Activated naive CD4-positive, alpha-beta T cell (primary cell): ENCODE measurements around the gene EHF.
A peak's percentile ranks its signal among the peaks of the same experiment; 100 is the strongest.

Experiments used
- DNase-seq, 4 experiments: peaks; one replicate each; lab custom pipeline; 2025; lab: John Stamatoyannopoulos, UW

EHF gene

DNA sequence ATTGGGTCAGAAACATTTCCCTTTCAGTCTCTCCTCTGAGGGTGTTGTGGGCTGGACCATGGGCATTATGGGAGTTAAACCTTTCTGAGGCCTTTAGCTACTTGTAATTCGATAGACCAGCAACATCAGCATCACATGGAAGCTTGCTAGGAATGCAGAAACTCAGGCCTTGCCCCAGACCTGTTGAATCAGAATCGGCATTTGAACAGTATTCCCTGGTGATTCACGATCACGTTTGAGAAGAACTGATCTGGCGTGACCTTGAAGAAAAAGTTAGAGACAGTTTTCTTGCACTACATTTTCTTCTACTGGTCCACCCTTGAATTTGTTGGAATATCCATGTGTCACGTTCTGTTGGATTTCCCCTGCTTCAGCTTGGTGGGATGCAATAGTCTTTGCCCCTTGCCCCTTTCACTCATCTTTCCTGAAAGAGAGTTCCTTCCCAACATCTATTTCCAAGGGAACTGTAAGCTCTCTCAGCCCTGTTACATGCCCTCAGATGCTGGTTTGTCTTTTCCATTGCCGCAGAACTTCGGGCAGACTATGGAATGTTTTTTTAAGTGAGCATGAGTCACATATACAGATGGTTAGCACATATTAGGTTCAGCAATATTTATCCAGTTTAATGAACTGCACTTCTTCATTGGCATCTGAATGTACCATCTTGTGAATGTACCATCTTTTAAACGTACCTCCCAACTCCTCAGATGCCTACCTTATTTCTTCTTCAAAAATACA, 23.9 kb downstream of the EHF start:
- DNase-seq: no peak

DNA sequence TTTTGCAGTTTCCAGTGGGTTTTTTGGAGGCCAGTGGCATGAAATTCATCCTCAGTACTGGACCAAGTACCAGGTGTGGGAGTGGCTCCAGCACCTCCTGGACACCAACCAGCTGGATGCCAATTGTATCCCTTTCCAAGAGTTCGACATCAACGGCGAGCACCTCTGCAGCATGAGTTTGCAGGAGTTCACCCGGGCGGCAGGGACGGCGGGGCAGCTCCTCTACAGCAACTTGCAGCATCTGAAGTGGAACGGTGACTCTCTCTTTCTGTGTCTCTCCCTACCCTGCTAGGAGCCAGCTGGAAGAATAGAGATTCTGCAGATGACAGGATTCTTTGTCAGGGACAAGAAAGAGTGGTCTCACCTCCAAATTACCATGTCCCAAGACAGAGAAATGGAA, 25.5 kb downstream of the EHF start:
- no peak for DNase-seq

DNA sequence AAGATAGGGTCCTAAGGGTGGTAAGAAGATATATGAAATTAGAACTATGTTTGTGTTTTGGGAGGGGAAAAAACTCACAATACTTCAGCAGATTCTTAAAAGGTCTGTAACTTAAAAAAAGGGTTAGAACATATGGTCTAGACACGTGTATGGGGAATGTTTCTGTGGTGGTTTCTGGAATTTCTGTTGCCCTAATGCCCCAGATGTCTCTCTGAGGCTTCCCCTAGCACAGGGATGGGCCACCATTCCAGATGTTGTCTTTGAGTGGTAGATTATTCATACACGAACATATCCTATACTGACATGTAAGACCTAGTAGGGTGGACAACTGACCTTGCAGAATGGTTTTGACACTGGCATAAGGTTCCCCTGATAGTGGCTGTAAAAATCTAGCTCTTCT, 26.2 kb downstream of the EHF start:
- DNase-seq: no peak

DNA sequence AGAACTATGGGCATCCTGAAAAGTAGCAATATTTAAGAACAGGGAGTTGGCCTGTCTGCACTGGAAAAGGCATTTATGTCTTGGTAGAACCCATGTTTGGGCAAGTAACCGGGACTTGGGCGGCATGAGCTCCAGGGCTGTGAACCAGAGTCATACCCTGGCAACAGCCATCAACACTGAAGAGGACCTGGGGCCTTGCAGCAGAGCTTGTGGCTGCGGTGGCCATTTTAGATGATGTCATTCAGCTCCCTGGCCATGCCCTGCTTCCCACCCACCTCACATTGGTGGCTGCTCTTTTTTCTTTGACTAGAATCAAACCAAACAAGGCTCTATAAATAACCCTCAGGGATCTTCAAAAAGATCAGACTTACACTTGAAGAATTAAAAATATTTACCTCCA, 26.6 kb downstream of the EHF start:
- DNase-seq: no peak

DNA sequence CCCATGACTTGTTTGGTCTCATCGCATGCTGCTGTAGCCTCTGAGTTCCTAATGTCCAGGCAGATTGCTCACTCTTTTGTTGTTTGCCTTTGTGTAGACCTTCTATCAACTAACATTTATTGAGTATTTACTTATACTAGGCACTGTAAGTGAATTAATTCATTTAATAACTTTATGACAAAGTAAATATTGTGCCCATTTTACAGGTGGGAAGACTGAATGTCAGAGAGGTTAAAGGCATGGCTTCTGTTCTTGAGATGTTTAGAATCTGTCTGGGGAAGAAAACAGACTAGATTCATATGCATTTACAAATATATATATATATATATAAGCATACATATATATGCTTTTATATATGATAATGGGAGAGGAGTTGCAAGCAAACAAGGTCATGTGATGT, 27.1 kb downstream of the EHF start:
- no peak for DNase-seq

DNA sequence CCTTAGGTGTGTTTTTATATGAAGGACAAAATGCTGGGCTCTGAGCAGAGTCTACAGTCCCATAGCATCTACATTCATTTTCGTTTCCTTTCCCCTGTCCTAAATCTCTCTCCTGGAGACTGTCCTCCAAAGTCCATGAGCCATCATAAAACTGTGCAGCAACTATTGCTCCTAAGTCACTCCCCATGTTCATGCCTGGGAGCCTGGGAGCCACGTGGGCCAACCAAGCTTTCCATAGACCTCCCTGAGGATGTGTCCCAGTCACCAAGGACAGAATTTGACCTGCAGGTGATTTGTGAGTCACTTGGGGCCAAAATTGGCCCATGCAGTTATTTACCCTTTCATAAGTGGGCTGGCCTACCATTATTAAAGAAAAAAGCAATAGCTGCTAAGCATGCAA, 28.7 kb downstream of the EHF start:
- no peak for DNase-seq

DNA sequence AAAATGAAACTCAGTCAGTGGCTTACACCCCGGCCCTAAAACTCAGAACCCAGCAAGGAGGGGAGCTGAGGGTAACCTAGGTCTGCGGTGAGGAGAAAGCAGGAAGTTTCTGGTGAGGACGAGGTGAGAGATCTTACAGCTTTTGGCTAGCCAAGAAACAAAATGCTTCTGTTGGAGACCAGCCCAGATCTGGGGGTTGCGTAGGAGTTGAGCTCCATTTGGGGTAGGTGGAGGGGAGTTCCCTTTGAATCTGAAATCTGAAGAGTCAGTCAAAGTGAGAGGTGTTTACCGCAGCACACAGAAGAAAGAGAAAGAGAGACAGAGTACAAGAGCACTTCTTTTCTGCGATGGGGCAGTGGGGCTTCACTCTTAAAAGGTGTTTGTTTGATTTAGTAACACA, 29.6 kb downstream of the EHF start:
- peak; percentile 10 to 30 (median 18) for DNase-seq

DNA sequence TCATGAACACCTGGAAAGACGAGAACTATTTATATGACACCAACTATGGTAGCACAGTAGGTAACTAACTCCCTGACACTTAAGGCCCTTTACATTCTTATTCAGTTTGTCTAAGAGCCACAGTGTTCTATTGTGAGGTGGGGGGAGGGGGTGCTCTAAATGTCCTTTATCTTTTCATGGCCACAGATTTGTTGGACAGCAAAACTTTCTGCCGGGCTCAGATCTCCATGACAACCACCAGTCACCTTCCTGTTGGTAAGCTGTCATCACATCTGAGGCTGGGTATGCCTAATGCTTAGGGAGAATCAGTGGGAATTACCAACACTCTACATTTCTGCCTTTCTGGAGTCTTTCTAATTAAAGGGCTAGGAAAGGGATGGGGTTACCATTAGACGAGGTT, 30.7 kb downstream of the EHF start:
- no peak for DNase-seq

DNA sequence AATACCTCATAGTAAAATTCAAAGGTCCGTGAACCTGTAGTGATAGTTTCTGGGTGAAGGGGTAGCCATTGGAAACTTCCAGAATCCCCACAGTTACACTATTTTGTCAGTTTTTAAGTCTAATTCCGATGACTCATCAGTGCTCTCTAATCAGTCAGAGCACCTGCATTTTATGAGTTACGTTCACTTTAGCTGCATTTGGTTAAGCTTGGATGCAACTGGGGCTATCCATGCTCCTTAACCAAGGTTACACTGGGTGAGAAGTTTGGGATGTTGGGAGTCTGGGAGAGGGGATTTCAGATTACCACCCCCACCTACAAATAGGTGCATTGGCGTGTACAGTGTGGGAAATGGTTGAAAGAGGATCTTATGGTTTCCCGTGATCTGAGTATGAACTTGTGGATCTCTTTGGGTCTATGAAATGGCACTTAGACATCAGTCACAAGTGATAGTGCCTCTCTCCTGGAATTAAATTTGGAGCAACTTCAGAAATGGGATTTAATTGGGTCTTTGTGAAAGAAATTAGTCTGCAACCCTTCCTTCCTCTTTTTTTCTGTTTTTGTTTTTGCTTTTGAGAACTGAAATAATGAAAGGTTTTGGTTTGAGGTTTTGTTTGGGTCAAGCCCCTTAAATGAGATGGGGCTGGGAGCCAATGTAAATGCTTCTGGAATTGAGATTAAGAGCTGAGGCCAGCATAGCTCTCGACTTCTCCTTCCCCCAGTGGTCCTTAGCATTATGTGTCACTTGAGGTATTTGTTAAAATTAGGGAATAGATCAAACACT, 31.5 kb downstream of the EHF start:
- no peak for DNase-seq

DNA sequence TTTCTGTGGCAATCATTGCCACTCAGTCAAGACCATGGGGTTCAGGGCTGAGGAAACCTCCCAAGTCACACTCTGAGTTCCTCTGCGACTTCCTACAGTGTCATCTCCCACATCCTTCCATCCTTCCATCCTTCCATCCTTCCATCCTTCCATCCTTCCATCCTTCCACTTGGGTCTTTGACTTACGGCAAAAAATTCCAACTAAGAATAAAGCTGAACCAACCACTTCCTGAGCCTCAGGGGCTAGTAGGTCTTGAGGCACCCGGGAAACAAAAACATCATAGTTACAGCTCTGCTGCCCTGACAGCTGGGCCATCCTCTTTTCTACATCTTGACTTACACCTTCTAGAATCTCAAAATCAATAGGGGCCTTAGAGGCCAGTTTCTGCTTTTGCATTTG, 32.1 kb downstream of the EHF start:
- DNase-seq: no peak

DNA sequence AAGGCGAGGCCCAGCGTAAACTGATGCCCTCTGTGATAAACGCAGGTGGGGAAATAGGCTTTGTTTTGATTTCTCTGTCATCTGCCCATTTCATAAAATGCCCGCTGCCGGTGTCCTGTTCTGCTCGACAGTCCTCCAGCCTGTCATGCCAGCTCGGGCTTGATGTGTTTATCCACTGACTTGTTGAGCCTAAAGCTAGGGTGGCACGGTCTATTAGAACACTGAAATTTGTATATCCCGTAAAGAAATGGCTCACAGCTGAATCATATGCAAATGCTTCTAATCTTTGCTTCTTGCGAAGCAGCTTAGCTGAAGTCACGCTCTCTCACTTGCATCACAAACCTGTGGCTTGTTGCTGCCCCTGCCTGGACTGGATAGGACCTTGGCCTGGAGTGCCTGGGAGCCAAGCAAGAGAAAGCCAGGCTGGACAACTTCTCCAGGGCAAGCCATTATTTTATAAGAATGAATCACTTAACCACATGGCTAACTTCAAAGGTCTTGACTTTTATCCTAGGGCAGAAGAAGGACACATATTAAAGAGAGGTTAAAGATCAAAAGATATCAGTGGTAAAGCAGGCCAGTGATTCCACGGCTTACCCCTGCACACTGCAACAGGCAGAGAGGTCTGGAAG, 33.1 kb downstream of the EHF start:
- DNase-seq: no peak

DNA sequence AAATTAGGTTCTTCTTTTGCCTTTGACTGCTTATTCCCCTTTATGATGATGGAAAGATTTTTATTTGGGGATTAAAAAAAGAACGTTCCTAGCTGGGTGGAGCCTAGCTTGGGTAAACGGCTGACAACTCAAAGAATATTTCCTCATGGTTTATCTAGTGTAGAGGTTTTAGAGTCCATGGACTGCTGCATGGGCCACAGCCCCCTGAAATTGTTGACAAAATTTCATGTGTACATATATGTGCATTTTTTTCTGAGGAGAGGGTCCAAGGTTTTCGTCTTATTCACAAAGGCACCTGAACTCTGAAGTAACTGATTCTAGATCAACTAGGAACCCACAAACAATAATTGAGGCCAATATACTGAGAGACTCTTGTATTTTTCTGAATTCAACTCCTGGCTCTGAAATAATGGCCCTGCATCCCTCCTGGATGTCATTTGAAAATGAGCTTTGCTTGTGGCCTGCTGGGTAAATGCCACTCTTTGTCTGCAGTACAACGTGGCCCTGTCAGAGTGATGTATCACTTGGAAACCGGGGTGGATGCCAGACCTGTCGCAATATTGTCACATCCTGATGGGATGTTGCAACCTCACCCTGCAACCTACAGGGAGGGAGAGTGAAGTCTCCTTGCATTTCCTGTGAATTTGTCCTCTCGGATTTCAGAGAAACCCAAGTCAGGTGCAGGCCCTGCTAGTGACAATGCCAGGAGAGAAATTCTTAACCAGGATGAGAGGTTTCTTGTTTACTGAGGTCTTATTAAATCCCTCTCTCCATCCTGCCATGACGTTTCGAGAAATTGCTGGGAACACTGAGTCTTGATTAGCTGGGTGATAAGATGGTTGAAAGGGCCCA, 33.8 kb downstream of the EHF start:
- no peak for DNase-seq

DNA sequence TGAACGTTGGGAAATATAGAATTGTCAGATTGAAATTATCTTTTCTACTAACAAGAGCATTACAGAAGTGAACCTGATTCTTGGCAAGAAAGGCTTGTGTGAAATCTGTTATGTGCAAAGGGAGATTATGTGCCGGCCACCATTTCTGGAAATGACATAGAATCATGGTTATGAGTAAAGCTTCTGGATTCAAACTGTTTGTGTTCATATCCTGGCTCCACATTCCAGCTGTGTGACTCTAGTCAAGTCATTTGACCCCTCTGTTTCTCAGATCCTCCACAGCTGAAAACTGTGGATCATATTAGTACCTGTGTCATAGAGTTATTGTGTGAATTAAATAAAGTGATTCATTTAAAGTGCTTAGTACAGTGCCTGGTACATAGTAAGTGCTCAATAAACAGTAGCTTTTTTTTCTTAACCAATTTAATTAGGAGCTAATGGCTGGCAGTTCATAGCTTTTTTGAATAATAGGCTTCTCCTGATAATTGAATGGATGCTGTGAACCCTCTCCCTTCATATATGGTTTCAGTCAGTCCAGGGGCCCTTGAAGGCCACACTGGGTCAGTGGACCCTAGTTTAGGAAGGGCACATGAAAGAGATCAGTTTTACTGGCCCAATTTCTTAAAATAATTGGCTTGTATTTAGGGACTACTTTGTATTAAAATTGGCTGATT, 34.6 kb downstream of the EHF start:
- DNase-seq: no peak

DNA sequence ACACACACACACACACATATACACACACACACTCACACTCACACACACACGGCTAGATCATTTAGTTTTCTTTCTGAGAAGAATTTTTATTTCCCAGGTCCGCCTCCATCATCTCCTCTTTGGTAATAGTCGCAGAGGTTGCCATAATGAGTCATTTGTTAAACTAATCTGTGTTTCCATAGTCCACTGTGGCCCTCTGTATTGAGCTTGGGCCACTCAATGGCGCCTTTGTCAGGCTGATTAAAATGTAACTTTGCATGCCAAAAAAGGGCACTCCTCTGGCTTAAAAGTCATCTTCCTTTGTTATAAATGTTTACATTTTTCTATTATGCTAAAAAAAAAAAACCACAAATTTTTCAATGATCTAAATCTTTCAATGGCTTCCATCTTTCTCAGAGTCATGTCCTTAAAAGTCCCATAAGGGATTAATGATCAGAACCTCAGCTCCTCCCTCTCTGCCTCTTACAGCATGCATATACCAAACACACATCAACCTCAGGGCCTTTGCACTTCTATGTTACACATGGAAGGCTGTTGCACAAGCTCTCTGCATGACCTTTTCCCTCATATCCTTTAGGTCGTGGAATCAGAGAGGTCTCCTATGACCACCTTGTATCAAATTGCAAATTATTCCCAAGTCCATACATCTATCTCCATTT, 35.3 kb downstream of the EHF start:
- DNase-seq: no peak

DNA sequence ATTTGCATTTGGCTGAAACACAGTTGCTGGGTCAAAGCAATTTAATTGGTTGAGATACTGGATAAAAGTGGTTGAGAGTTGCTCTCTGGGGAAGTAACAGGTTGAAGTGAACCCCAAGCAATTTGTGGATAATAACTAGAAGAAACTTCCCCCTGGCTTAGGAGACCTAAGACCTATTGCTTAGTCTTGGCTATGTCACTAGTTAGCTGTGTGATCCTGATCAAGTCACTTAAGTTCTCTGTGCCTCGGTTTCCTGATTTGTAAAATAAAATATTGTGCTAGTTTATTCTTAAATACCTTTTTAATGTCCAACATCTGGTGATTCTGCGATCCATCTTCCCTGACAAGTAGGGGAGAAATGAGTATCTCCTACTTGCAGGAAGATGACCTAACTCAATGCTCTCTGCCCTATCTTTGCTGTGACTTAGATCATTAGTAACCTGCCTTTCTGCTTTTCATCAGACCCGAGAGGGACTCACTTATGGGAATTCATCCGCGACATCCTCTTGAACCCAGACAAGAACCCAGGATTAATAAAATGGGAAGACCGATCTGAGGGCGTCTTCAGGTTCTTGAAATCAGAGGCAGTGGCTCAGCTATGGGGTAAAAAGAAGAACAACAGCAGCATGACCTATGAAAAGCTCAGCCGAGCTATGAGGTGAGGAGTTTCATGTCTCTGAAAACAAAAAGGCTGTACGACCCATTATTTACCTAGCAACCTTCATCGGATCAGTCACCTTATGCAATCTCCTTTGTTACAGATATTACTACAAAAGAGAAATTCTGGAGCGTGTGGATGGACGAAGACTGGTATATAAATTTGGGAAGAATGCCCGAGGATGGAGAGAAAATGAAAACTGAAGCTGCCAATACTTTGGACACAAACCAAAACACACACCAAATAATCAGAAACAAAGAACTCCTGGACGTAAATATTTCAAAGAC, 37.5 kb downstream of the EHF start:
- DNase-seq: no peak

DNA sequence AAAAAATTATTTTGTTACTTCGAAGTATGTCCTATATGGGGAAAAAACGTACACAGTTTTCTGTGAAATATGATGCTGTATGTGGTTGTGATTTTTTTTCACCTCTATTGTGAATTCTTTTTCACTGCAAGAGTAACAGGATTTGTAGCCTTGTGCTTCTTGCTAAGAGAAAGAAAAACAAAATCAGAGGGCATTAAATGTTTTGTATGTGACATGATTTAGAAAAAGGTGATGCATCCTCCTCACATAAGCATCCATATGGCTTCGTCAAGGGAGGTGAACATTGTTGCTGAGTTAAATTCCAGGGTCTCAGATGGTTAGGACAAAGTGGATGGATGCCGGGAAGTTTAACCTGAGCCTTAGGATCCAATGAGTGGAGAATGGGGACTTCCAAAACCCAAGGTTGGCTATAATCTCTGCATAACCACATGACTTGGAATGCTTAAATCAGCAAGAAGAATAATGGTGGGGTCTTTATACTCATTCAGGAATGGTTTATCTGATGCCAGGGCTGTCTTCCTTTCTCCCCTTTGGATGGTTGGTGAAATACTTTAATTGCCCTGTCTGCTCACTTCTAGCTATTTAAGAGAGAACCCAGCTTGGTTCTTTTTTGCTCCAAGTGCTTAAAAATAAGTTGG, 38.3 kb downstream of the EHF start:
- no peak for DNase-seq

DNA sequence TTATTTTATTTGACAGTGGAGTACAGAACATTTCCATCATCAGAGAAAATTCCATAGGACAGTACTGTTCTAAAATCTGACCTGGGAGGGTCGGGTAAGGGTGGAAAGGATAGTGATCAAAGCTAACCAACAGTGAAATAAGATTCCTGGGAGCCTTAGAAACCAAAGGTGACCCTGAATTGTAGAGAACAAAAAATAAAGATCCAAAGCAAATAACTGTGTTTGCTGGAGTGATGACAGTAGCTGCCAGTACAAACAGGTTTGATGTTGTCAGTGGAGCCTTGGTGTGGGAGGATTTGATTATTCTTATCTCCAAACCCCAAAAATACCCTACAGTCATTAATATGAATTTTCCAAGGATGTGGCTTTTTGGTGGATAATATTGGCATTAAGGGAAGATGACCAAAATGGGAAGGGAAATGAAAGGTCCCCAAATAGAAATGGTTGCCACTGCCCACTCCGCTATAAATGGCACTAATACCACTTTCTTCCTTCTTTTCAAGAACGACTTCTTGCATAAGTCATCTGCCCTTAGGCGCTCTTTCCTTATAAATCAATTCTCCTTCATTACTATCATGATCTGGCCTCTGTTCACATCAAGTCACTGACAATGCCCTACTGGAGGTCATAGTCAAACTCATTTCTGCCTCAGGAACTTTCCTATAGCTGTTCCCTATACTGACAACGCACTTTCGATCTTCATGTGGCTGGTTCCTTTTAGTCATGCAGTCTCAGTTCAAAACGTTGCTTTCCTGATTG, 44.4 kb downstream of the EHF start:
- DNase-seq: no peak

DNA sequence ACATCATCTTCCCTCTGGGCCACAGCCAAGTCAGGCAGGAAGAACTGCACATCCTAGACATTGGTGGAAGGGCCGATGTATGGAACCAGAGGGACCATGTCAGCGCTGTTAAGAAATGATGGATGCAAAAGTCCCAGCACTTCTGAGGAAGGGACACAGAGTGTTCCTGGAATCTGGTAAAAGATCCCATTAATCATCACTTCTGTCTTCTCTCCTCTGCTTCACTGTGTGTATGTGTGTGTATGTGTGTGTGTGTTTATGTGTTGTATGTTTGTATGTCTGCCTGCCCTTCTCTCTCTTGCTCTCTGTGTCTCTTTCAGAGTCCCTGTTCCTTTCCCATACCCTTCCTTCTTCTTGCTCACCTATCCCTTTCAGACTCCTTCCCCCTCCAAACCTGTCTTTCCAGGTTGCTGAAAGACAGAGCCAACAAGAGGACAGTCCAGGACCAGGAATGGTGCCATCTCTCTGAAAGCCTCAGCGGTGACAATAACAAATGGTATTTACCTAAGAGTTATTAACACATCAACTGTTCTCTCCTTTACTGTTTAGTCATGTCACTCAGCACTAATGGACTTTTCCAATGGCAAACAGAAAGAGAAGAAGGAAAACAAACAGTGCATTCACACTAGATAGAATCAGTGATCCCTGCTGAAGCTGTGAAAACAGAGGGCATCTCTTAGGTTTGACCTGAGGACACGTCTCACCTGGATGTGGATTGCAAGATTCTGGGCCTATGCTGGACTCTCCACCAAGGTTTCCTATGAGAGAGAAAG, 47.1 kb downstream of the EHF start:
- DNase-seq: no peak
